Lung (tissue), 12 donors: ENCODE measurements around the gene PDCD4. TPM values are rescaled to one million over a fixed set of nuclear protein-coding genes. Genes with fewer than 3 reads are reported as not detected.
"Not testable (repeated sequence)": the region's sequence is repeated elsewhere in the genome, so short reads cannot be mapped to it uniquely, and the experiment has no call there.

Source experiments
- ATAC-seq: fragments of 200-7000 bp; cut with Tn5 transposase; one replicate; pipeline ENCODE4 v1.9.1; 2020; ENCODE audit warnings: moderate number of reproducible peaks; ENCODE audit not compliant: insufficient read depth, low FRiP score
- DNase-seq, 3 donors: peaks; one replicate each; pipeline ENCODE4 v3.0.0-alpha.2; 2013 to 2017
- H3K27ac ChIP-seq, 2 donors: one replicate each; pipeline ENCODE4 v1.5.1; 2013; ENCODE audit warnings: mild to moderate bottlenecking in 2 of 2, moderate library complexity in 2 of 2, control low read depth in 1 of 2, inconsistent platforms in 1 of 2, low read depth in 1 of 2, low read length in 1 of 2
- H3K27me3 ChIP-seq, 3 donors: one replicate each; pipeline ENCODE4 v1.5.1; 2013; ENCODE audit warnings: low read length in 2 of 3; ENCODE audit not compliant: control insufficient read depth in 3 of 3, insufficient read depth in 3 of 3
- H3K36me3 ChIP-seq, 4 donors: one replicate each; pipeline ENCODE4 v1.5.1; 2013; ENCODE audit warnings: low read length in 4 of 4, mild to moderate bottlenecking in 1 of 4, moderate library complexity in 1 of 4; ENCODE audit not compliant: control insufficient read depth in 4 of 4, insufficient read depth in 4 of 4
- H3K4me1 ChIP-seq, 5 donors: one replicate each; pipeline ENCODE4 v1.5.1; 2013; ENCODE audit warnings: low read length in 5 of 5, mild to moderate bottlenecking in 2 of 5, moderate library complexity in 1 of 5; ENCODE audit not compliant: control insufficient read depth in 5 of 5, insufficient read depth in 5 of 5
- H3K4me3 ChIP-seq: one replicate; pipeline ENCODE4 v1.5.1; 2013; ENCODE audit warnings: mild to moderate bottlenecking, control low read depth, moderate library complexity
- H3K9ac ChIP-seq, 2 donors: one replicate each; pipeline ENCODE4 v1.5.1; 2013; ENCODE audit warnings: low read length in 2 of 2, control low read depth in 1 of 2; ENCODE audit not compliant: insufficient read depth in 1 of 2
- H3K9me3 ChIP-seq, 4 donors: one replicate each; pipeline ENCODE4 v1.5.1; 2013; ENCODE audit warnings: low read length in 3 of 4, mild to moderate bottlenecking in 1 of 4, moderate library complexity in 1 of 4; ENCODE audit not compliant: control insufficient read depth in 4 of 4, insufficient read depth in 3 of 4
- WGBS, 2 donors: extraction: QIAGEN DNeasy Blood & Tissue Kit; methylation state at CpG; one replicate each; pipeline ENCODE4 v1.1.7; 2013; 5-methylcytosine and 5-hydroxymethylcytosine counted together
- polyA plus RNA-seq, 2 donors: library from polyadenylated mRNA; stranded (reverse); fragments of 200-250 nt; gene quantifications; one replicate each; pipeline ENCODE4 v1.2.1, GENCODE V29; 2013
- total RNA-seq, 2 donors: library from RNA; depleted of rRNA in 1 of 2; stranded (reverse); fragments of >200 nt in 1 of 2; gene quantifications; one replicate each; pipeline ENCODE4 v1.2.1, GENCODE V29; 2014 to 2021
- TF ChIP-seq, protein P1 (sequence below): IDR thresholded peaks from 2 replicates; pipeline ENCODE4 v1.5.1; 2012; ENCODE audit warnings: mild to moderate bottlenecking; ENCODE audit errors: control extremely low read depth, extremely low read depth
- donor health status: control.
- donor health status: control.
- donor health status: Bipolar disorder and iron deficiency.
- donor health status: healthy.
- donor health status: DM: yes; HTN: yes; CAD: no.

Gene PDCD4
- total and polyA plus RNA-seq, 4 donors = 26.7 to 186 (median 33.5) TPM

GRCh38 chr10:110912374-110912773 lies 40.6 kb downstream of the PDCD4 start:
- no peak overlapping the region for H3K4me3 ChIP-seq
- TF ChIP-seq, protein P1, sequence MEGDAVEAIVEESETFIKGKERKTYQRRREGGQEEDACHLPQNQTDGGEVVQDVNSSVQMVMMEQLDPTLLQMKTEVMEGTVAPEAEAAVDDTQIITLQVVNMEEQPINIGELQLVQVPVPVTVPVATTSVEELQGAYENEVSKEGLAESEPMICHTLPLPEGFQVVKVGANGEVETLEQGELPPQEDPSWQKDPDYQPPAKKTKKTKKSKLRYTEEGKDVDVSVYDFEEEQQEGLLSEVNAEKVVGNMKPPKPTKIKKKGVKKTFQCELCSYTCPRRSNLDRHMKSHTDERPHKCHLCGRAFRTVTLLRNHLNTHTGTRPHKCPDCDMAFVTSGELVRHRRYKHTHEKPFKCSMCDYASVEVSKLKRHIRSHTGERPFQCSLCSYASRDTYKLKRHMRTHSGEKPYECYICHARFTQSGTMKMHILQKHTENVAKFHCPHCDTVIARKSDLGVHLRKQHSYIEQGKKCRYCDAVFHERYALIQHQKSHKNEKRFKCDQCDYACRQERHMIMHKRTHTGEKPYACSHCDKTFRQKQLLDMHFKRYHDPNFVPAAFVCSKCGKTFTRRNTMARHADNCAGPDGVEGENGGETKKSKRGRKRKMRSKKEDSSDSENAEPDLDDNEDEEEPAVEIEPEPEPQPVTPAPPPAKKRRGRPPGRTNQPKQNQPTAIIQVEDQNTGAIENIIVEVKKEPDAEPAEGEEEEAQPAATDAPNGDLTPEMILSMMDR = no peak
- H3K9ac ChIP-seq = no peak overlapping the region
- no peaks in the 10 kb centered on the region for H3K27me3 ChIP-seq
- 86 to 87% methylated on average over 3 of the region's 3 CpGs for WGBS, 2 donors
- DNase-seq (no peak), ATAC-seq (no peak)
- H3K4me1 ChIP-seq = peaks cover 0 to 11% (median under 1%) of the 10 kb centered on the region in 5 donors
- peaks cover 0 to 7% (median 0%) of the 10 kb centered on the region in 4 donors for H3K36me3 ChIP-seq
- no peaks in the 10 kb centered on the region for H3K9me3 ChIP-seq
- no peak overlapping the region for H3K27ac ChIP-seq

- TF ChIP-seq, protein P1 = no peak
- 89 to 94% methylated on average over 2 of the region's 2 CpGs for WGBS, 2 donors
- Histone ChIP-seq H3K36me3 (peaks cover 0 to 7% (median 0%) of the 10 kb centered on the region in 4 donors), H3K4me1 (peaks cover 0 to 17% (median 6%) of the 10 kb centered on the region in 5 donors), H3K9ac (no peak overlapping the region), H3K4me3 (no peak overlapping the region), H3K9me3 (no peaks in the 10 kb centered on the region), H3K27ac (no peak overlapping the region), H3K27me3 (no peaks in the 10 kb centered on the region)
- ATAC-seq (no peak), DNase-seq (no peak)
Measured at GRCh38 chr10:110914431-110914830, 42.7 kb downstream of the PDCD4 start.

DNA sequence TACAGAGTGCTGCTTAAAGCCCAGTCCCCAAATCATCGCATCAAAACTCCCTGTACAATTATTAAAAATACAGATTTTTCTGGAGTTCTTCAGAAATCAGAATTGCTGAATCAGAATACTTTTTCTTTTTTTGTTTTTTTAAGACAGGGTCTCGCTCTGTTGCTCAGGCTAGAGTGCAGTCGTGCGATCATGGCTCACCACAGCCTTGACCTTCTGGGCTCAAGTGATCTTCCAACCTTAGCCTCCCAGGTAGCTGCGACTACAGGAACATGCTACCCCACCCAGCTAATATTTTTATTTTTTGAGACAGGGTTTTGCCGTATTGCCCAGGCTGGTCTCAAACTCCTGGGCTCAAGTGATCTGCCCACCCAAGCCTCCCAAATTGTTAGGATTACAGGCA lies 43.3 kb downstream of the PDCD4 start:
- DNase-seq (no peak), ATAC-seq (no peak)
- H3K4me1 ChIP-seq = peaks cover 0 to 14% (median 6%) of the 10 kb centered on the region in 5 donors
- 96 to 97% methylated on average over 6 of the region's 6 CpGs for WGBS, 2 donors
- TF ChIP-seq, protein P1 = no peak
- H3K27me3 ChIP-seq = no peaks in the 10 kb centered on the region
- no peaks in the 10 kb centered on the region for H3K9me3 ChIP-seq
- no peak overlapping the region for H3K9ac ChIP-seq
- H3K4me3 ChIP-seq = no peak overlapping the region
- no peak overlapping the region for H3K27ac ChIP-seq
- peaks cover 0 to 7% (median 0%) of the 10 kb centered on the region in 4 donors for H3K36me3 ChIP-seq

DNA sequence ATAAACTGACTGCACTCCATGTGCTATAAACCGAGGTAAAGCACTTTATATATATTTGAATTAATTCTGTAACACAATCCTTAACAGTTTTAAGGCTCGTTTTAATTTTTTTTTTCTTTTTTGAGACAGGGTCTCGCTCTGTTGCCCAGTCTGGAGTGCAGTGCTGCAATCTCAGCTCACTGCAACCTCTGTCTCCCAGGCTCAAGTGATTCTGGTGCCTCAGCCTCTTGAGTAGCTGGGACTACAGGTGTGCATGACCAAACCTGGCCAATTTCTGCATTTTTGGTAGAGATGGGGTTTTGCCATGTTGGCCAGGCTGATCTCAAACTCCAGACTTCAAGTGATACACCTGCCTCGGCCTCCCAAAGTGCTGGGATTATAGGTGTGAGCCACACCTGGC lies 43.9 kb downstream of the PDCD4 start:
- 95 to 97% methylated on average over 4 of the region's 4 CpGs for WGBS, 2 donors
- not testable (repeated sequence) for H3K4me3 ChIP-seq, DNase-seq, H3K9me3 ChIP-seq, H3K9ac ChIP-seq, H3K27me3 ChIP-seq, H3K27ac ChIP-seq, ATAC-seq, H3K36me3 ChIP-seq
- H3K4me1 ChIP-seq = peaks cover 0 to 13% (median 6%) of the 10 kb centered on the region in 5 donors
